Esophagus muscularis mucosa (tissue), 4 donors: Measurements from ENCODE around the gene CTNNA2.

Experiments used
- CTCF ChIP-seq, 3 experiments: fragments of 200-600 bp in 2 of 3; fragments of 450-650 bp in 1 of 3; sonication (generic) in 2 of 3; IDR thresholded peaks; one replicate each; pipeline ENCODE4 v1.5.1; 2017 to 2019; ENCODE audit warnings: antibody characterized with exemption in 3 of 3, mild to moderate bottlenecking in 2 of 3, moderate library complexity in 1 of 3
- EP300 ChIP-seq: sonication (generic); formaldehyde crosslinking; IDR thresholded peaks from one replicate; pipeline ENCODE4 v1.6.1; 2017; ENCODE audit warnings: antibody characterized with exemption
- POLR2A ChIP-seq: fragments of 450-650 bp; IDR thresholded peaks from one replicate; pipeline ENCODE4 v1.6.1; 2017; ENCODE audit warnings: antibody characterized with exemption, moderate library complexity, mild to moderate bottlenecking, low read depth
- POLR2AphosphoS5 ChIP-seq, 2 donors: sonication (generic); formaldehyde crosslinking; IDR thresholded peaks; one replicate each; pipeline ENCODE4 v1.6.1; 2017; ENCODE audit warnings: antibody characterized with exemption in 2 of 2

- TF ChIP-seq CTCF (IDR thresholded peaks at IDR 0.05): no peak
- TF ChIP-seq EP300: no peak
- TF ChIP-seq POLR2A: no peak
- no peak for TF ChIP-seq POLR2AphosphoS5 (IDR thresholded peaks at IDR 0.05)
Measured at GRCh38 chr2:80242355-80242910, 729.6 kb downstream of the CTNNA2 start.
